Mammary epithelial cell (primary cell): ENCODE measurements around the gene CELSR1.

Experiments used
- EZH2 ChIP-seq: IDR thresholded peaks from 2 replicates; pipeline ENCODE4 v1.6.1; 2012; ENCODE audit warnings: low read length, inconsistent platforms, borderline replicate concordance
- TF ChIP-seq, protein P1 (sequence below), 2 donors: IDR thresholded peaks in 1 of 2; conservative IDR thresholded peaks in 1 of 2; 2 replicates each; pipeline ENCODE4 v1.5.1; 2011 to 2012; ENCODE audit warnings: inconsistent platforms in 2 of 2, low read length in 2 of 2, mild to moderate bottlenecking in 2 of 2, control low read depth in 1 of 2, low read depth in 1 of 2; ENCODE audit not compliant: insufficient read depth in 1 of 2; ENCODE audit errors: extremely low read depth in 1 of 2

DNA sequence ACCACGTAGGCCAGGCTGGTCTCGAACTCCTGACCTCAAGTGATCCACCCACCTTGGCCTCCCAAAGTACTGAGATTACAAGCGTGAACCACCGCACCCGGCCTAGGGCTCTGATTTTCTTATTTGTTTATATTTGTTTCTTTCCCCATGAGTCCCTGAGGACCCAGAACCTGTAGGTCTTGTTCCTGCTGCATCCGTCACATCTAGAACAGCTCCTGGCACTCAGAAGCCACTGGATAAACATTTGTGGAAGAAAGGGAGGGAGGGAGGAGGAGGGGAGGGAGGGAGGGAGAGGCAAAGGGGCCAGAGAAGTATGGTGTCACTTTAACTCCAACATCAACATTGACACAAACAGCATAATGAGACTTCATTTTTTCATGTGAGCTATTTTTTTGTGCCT is 67.7 kb downstream of the CELSR1 start:
- TF ChIP-seq, protein P1, sequence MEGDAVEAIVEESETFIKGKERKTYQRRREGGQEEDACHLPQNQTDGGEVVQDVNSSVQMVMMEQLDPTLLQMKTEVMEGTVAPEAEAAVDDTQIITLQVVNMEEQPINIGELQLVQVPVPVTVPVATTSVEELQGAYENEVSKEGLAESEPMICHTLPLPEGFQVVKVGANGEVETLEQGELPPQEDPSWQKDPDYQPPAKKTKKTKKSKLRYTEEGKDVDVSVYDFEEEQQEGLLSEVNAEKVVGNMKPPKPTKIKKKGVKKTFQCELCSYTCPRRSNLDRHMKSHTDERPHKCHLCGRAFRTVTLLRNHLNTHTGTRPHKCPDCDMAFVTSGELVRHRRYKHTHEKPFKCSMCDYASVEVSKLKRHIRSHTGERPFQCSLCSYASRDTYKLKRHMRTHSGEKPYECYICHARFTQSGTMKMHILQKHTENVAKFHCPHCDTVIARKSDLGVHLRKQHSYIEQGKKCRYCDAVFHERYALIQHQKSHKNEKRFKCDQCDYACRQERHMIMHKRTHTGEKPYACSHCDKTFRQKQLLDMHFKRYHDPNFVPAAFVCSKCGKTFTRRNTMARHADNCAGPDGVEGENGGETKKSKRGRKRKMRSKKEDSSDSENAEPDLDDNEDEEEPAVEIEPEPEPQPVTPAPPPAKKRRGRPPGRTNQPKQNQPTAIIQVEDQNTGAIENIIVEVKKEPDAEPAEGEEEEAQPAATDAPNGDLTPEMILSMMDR (conservative IDR thresholded peaks at IDR 0.05 in 1 of 2, IDR thresholded peaks at IDR 0.05 in 1 of 2; ENCODE audit: extremely low read depth in 1 of 2, insufficient read depth in 1 of 2, low read depth in 1 of 2, low read length in 2 of 2), result no peak
- TF ChIP-seq EZH2, result no peak
